SK-N-SH treated with all-trans-retinoic acid at 6 μM for 48 hours (cell line): ENCODE data around the gene ROMO1.

Experiments used
- CREB5 ChIP-seq: fragments of 250-450 bp; sonication (Bioruptor Pico); IDR thresholded peaks from 2 replicates; pipeline ENCODE4 v1.5.1; 2020; ENCODE audit warnings: low read depth, mild to moderate bottlenecking, moderate library complexity
- CSDC2 ChIP-seq: fragments of 250-450 bp; sonication (Bioruptor Pico); IDR thresholded peaks from 2 replicates; pipeline ENCODE4 v1.5.0; 2020; ENCODE audit warnings: mild to moderate bottlenecking, moderate library complexity
- GLIS3 ChIP-seq: fragments of 250-450 bp; sonication (Bioruptor Pico); IDR thresholded peaks from 2 replicates; pipeline ENCODE4 v1.5.0; 2020; ENCODE audit warnings: mild to moderate bottlenecking, moderate library complexity
- ISL1 ChIP-seq: fragments of 250-450 bp; sonication (Bioruptor Pico); IDR thresholded peaks from 2 replicates; pipeline ENCODE4 v2.1.2; 2022; ENCODE audit warnings: mild to moderate bottlenecking, moderate library complexity
- RARB ChIP-seq: fragments of 250-450 bp; sonication (Bioruptor Pico); IDR thresholded peaks from 2 replicates; pipeline ENCODE4 v1.8.0; 2021; ENCODE audit warnings: mild to moderate bottlenecking, moderate library complexity
- SNAI2 ChIP-seq: fragments of 250-450 bp; sonication (Bioruptor Pico); IDR thresholded peaks from 2 replicates; pipeline ENCODE4 v1.5.0; 2020; ENCODE audit warnings: mild to moderate bottlenecking, moderate library complexity
- TCF4 ChIP-seq: fragments of 250-450 bp; sonication (Bioruptor Pico); IDR thresholded peaks from 2 replicates; pipeline ENCODE4 v1.8.0; 2021; ENCODE audit warnings: mild to moderate bottlenecking, moderate library complexity, borderline replicate concordance
- TOX ChIP-seq: fragments of 250-450 bp; sonication (Bioruptor Pico); IDR thresholded peaks from 2 replicates; pipeline ENCODE4 v1.8.0; 2021; ENCODE audit warnings: mild to moderate bottlenecking, moderate library complexity, borderline replicate concordance
- ZFP3 ChIP-seq: fragments of 250-450 bp; sonication (Bioruptor Pico); IDR thresholded peaks from 2 replicates; pipeline ENCODE4 v1.5.0; 2020; ENCODE audit warnings: mild to moderate bottlenecking, moderate library complexity
- ZFP30 ChIP-seq: fragments of 450-650 bp; formaldehyde crosslinking; IDR thresholded peaks from 2 replicates; pipeline ENCODE4 v1.5.0; 2022; ENCODE audit warnings: mild to moderate bottlenecking, moderate library complexity
- ZNF565 ChIP-seq: fragments of 450-650 bp; formaldehyde crosslinking; conservative IDR thresholded peaks from 2 replicates; pipeline ENCODE4 v1.5.0; 2020; ENCODE audit warnings: low read depth, mild to moderate bottlenecking, moderate library complexity
- ZNF8 ChIP-seq: fragments of 450-650 bp; formaldehyde crosslinking; IDR thresholded peaks from 2 replicates; pipeline ENCODE4 v1.5.0; 2020; ENCODE audit warnings: mild to moderate bottlenecking, moderate library complexity
- TF ChIP-seq, protein P1 (sequence below): fragments of 250-450 bp; sonication (Bioruptor Pico); IDR thresholded peaks from 2 replicates; pipeline ENCODE4 v1.8.0; 2020; ENCODE audit warnings: mild to moderate bottlenecking, moderate library complexity, borderline replicate concordance
- TF ChIP-seq, protein P2 (sequence below): fragments of 250-450 bp; sonication (Bioruptor Pico); IDR thresholded peaks from 2 replicates; pipeline ENCODE4 v1.5.1; 2021; ENCODE audit warnings: mild to moderate bottlenecking, moderate library complexity

GRCh38 chr20:35742741-35743523, 43.7 kb downstream of the ROMO1 start:
- TF ChIP-seq CSDC2 (CRISPR knock-in tag) (no peak), ZFP3 (CRISPR knock-in tag) (no peak), TCF4 (no peak), ZNF8 (CRISPR knock-in tag) (no peak), RARB (CRISPR knock-in tag) (no peak), TOX (CRISPR knock-in tag) (no peak), ISL1 (CRISPR knock-in tag) (no peak), CREB5 (CRISPR knock-in tag) (no peak), GLIS3 (CRISPR knock-in tag) (no peak), SNAI2 (CRISPR knock-in tag) (no peak), ZFP30 (CRISPR knock-in tag) (no peak), ZNF565 (CRISPR knock-in tag) (no peak)
- TF ChIP-seq, protein P1, sequence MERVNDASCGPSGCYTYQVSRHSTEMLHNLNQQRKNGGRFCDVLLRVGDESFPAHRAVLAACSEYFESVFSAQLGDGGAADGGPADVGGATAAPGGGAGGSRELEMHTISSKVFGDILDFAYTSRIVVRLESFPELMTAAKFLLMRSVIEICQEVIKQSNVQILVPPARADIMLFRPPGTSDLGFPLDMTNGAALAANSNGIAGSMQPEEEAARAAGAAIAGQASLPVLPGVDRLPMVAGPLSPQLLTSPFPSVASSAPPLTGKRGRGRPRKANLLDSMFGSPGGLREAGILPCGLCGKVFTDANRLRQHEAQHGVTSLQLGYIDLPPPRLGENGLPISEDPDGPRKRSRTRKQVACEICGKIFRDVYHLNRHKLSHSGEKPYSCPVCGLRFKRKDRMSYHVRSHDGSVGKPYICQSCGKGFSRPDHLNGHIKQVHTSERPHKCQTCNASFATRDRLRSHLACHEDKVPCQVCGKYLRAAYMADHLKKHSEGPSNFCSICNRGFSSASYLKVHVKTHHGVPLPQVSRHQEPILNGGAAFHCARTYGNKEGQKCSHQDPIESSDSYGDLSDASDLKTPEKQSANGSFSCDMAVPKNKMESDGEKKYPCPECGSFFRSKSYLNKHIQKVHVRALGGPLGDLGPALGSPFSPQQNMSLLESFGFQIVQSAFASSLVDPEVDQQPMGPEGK (CRISPR knock-in tag) = peak; percentile 44; the same call in 1 of the 2 replicates
- TF ChIP-seq, protein P2, sequence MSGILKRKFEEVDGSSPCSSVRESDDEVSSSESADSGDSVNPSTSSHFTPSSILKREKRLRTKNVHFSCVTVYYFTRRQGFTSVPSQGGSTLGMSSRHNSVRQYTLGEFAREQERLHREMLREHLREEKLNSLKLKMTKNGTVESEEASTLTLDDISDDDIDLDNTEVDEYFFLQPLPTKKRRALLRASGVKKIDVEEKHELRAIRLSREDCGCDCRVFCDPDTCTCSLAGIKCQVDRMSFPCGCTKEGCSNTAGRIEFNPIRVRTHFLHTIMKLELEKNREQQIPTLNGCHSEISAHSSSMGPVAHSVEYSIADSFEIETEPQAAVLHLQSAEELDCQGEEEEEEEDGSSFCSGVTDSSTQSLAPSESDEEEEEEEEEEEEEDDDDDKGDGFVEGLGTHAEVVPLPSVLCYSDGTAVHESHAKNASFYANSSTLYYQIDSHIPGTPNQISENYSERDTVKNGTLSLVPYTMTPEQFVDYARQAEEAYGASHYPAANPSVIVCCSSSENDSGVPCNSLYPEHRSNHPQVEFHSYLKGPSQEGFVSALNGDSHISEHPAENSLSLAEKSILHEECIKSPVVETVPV (CRISPR knock-in tag) = no peak
